ENCODE measurements around the gene MACROH2A2.

- TF ChIP-seq, protein P1, sequence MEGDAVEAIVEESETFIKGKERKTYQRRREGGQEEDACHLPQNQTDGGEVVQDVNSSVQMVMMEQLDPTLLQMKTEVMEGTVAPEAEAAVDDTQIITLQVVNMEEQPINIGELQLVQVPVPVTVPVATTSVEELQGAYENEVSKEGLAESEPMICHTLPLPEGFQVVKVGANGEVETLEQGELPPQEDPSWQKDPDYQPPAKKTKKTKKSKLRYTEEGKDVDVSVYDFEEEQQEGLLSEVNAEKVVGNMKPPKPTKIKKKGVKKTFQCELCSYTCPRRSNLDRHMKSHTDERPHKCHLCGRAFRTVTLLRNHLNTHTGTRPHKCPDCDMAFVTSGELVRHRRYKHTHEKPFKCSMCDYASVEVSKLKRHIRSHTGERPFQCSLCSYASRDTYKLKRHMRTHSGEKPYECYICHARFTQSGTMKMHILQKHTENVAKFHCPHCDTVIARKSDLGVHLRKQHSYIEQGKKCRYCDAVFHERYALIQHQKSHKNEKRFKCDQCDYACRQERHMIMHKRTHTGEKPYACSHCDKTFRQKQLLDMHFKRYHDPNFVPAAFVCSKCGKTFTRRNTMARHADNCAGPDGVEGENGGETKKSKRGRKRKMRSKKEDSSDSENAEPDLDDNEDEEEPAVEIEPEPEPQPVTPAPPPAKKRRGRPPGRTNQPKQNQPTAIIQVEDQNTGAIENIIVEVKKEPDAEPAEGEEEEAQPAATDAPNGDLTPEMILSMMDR (IDR thresholded peaks at IDR 0.05; ENCODE audit: low read depth, low read length): no peak
- no peak for TF ChIP-seq EZH2phosphoT487 (IDR thresholded peaks at IDR 0.05; ENCODE audit: low read depth)
Observed at GRCh38 chr10:70034232-70034631, 18.4 kb upstream of the MACROH2A2 start.

Measured in OCI-LY3 (cell line).